GM18951 (cell line): ENCODE results near the gene COL9A2.

ENCODE experiments used
- POLR2A ChIP-seq: IDR thresholded peaks from 4 replicates; pipeline ENCODE4 v1.6.1; 2011; ENCODE audit warnings: mild to moderate bottlenecking; ENCODE audit not compliant: insufficient read length, insufficient read depth; ENCODE audit errors: extremely low read depth
- in situ Hi-C: fragments of 300-500 bp; cut with MboI; formaldehyde crosslinking; loops from one replicate; pipeline ENCODE4 v1.12.0; 2022; ENCODE audit warnings: low sequenced_read_pairs, mixed read lengths, inconsistent platforms; ENCODE audit not compliant: unreplicated experiment

COL9A2 gene

GRCh38 chr1:40303790-40304189 is 13.3 kb downstream of the COL9A2 start:
- in situ Hi-C loops = no loop called here
- TF ChIP-seq POLR2A = no peak

- in situ Hi-C loops = no loop called here
- TF ChIP-seq POLR2A = no peak
These were observed 13.9 kb downstream of the COL9A2 start for GRCh38 chr1:40303051-40303771.

GRCh38 chr1:40302475-40302874 is 14.6 kb downstream of the COL9A2 start:
- in situ Hi-C loops = no loop called here
- no peak for TF ChIP-seq POLR2A

GRCh38 chr1:40301541-40302299 is 15.4 kb downstream of the COL9A2 start:
- no peak for TF ChIP-seq POLR2A
- in situ Hi-C loops = no loop called here

GRCh38 chr1:40301066-40301465 is 16.0 kb downstream of the COL9A2 start:
- in situ Hi-C loops = no loop called here

GRCh38 chr1:40300651-40301050 is 16.4 kb downstream of the COL9A2 start:
- no peak for TF ChIP-seq POLR2A
- in situ Hi-C loops = no loop called here

More at GRCh38 chr1:40301066-40301465, 16.0 kb downstream of the COL9A2 start:
- no peak for TF ChIP-seq POLR2A

- in situ Hi-C loops = no loop called here
- no peak for TF ChIP-seq POLR2A
These were observed 16.9 kb downstream of the COL9A2 start for GRCh38 chr1:40300249-40300567.

GRCh38 chr1:40299366-40300248 is 17.5 kb downstream of the COL9A2 start:
- TF ChIP-seq POLR2A = no peak
- in situ Hi-C loops = no loop called here

GRCh38 chr1:40291293-40291692 is 25.8 kb downstream of the COL9A2 start:
- in situ Hi-C loops = no loop called here
- no peak for TF ChIP-seq POLR2A

- TF ChIP-seq POLR2A = no peak
These were observed 35.2 kb downstream of the COL9A2 start for GRCh38 chr1:40281853-40282252.

GRCh38 chr1:40276122-40276521 is 41.0 kb downstream of the COL9A2 start:
- no peak for TF ChIP-seq POLR2A
- in situ Hi-C loops = no loop called here

More at GRCh38 chr1:40281853-40282252, 35.2 kb downstream of the COL9A2 start:
- in situ Hi-C loops = no loop called here

- TF ChIP-seq POLR2A = no peak
- in situ Hi-C loops = no loop called here
These were observed 42.8 kb downstream of the COL9A2 start for GRCh38 chr1:40274331-40274730.

- in situ Hi-C loops = no loop called here
- TF ChIP-seq POLR2A = no peak
These were observed 43.4 kb downstream of the COL9A2 start for GRCh38 chr1:40273547-40274166.
